ENCODE data around the gene FBXO33.
A peak's percentile ranks its signal among the peaks of the same experiment; 100 is the strongest.

Gene FBXO33

DNA sequence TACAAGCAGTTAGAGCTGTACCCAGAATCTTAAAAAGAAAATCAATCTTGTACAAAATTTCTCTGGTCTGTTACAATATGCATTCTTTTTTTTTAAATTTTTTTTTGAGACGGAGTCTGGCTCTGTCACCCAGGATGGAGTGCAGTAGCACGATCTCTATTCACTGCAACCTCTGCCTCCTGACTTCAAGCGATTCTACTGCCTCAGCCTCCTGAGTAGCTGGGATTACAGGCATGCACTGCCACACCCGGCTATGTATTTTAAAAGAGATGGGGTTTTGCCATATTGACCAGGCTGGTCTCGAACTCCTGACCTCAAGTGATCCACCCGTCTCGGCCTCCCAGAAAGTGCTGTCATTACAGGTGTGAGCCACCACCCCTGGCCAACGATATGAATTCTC is 4.1 kb downstream of the FBXO33 start:
- Histone ChIP-seq H3K4me3 (ENCODE audit: low read depth, low read length, poor library complexity, severe bottlenecking) (no peak overlapping the region), H3K27ac (ENCODE audit: low read depth, low read length, poor library complexity, severe bottlenecking) (no peak overlapping the region), H3K4me1 (ENCODE audit: insufficient read depth, low read length, severe bottlenecking) (peaks cover 41% of the 10 kb centered on the region), H2AFZ (ENCODE audit: low read length) (no peak overlapping the region), H3K27me3 (ENCODE audit: insufficient read depth, low read length) (no peaks in the 10 kb centered on the region), H3K4me2 (ENCODE audit: low read length) (no peak overlapping the region), H3F3A (ENCODE audit: insufficient read depth, low read length) (no peaks in the 10 kb centered on the region), H3K79me2 (ENCODE audit: insufficient read depth, low read length) (peaks cover 69% of the 10 kb centered on the region), H3K9me3 (ENCODE audit: low read length) (no peaks in the 10 kb centered on the region), H3K36me3 (ENCODE audit: insufficient read depth, low read length) (no peaks in the 10 kb centered on the region), H3K9ac (ENCODE audit: low read length) (no peak overlapping the region), H3K9me2 (ENCODE audit: low read depth, low read length) (no peaks in the 10 kb centered on the region), H4K20me1 (ENCODE audit: insufficient read depth, low read length) (no peaks in the 10 kb centered on the region)
- TF ChIP-seq, protein P1, sequence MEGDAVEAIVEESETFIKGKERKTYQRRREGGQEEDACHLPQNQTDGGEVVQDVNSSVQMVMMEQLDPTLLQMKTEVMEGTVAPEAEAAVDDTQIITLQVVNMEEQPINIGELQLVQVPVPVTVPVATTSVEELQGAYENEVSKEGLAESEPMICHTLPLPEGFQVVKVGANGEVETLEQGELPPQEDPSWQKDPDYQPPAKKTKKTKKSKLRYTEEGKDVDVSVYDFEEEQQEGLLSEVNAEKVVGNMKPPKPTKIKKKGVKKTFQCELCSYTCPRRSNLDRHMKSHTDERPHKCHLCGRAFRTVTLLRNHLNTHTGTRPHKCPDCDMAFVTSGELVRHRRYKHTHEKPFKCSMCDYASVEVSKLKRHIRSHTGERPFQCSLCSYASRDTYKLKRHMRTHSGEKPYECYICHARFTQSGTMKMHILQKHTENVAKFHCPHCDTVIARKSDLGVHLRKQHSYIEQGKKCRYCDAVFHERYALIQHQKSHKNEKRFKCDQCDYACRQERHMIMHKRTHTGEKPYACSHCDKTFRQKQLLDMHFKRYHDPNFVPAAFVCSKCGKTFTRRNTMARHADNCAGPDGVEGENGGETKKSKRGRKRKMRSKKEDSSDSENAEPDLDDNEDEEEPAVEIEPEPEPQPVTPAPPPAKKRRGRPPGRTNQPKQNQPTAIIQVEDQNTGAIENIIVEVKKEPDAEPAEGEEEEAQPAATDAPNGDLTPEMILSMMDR (IDR thresholded peaks at IDR 0.05; ENCODE audit: low read length), result no peak

DNA sequence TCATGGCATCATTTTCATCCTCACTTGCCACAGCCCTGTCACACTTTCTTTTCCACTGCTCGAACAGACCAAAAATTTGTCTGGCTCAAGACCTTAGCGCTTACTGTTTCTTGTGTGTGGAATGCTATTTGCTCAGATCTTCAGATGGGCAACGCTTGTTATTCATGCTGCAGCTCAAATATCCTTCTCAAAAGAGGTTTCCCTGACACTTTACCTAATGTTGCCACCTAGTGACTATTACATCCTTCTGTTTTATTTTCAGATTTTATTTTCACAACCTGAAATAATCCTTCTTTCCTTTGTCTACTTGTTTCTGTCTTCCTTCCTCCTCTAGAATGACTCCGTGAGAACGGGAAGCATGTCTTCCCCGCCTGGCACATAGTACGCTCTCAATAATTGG is 5.6 kb downstream of the FBXO33 start:
- Histone ChIP-seq H3K9me3 (ENCODE audit: low read length) (no peaks in the 10 kb centered on the region), H3K9ac (ENCODE audit: low read length) (no peak overlapping the region), H3K9me2 (ENCODE audit: low read depth, low read length) (no peaks in the 10 kb centered on the region), H3K4me3 (ENCODE audit: low read depth, low read length, poor library complexity, severe bottlenecking) (no peak overlapping the region), H3K27me3 (ENCODE audit: insufficient read depth, low read length) (no peaks in the 10 kb centered on the region), H3K79me2 (ENCODE audit: insufficient read depth, low read length) (peaks cover 69% of the 10 kb centered on the region), H3F3A (ENCODE audit: insufficient read depth, low read length) (no peaks in the 10 kb centered on the region), H3K4me1 (ENCODE audit: insufficient read depth, low read length, severe bottlenecking) (peaks cover 39% of the 10 kb centered on the region), H3K27ac (ENCODE audit: low read depth, low read length, poor library complexity, severe bottlenecking) (no peak overlapping the region), H4K20me1 (ENCODE audit: insufficient read depth, low read length) (no peaks in the 10 kb centered on the region), H2AFZ (ENCODE audit: low read length) (no peak overlapping the region), H3K36me3 (ENCODE audit: insufficient read depth, low read length) (no peaks in the 10 kb centered on the region), H3K4me2 (ENCODE audit: low read length) (peak overlapping the region; percentile 6)
- TF ChIP-seq EZH2 (IDR thresholded peaks at IDR 0.05; ENCODE audit: borderline replicate concordance, low read length), result no peak
- TF ChIP-seq, protein P1 (IDR thresholded peaks at IDR 0.05; ENCODE audit: low read length), result peak; percentile 49; the same call in 1 of the 2 replicates

DNA sequence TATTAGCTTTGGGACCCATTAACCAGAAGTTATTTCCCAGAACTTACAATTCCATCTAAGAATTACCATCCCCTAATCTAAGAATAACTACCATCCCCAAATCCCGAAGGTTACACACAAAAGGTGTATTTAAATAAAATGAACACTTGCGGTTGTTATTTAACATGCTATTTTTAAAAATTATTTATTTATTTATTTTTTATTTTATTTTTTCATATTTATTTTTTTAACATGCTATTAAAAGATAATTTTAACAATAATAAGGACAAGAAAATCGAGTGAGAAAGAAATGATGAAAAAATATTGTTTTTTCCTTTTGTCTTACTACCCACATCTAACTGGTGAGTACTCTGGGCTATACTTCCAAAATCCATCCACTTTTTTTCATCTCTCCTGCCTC is 6.3 kb downstream of the FBXO33 start:
- no peak overlapping the region for H3K27ac ChIP-seq (ENCODE audit: low read depth, low read length, poor library complexity, severe bottlenecking)
- peaks cover 66% of the 10 kb centered on the region for H3K79me2 ChIP-seq (ENCODE audit: insufficient read depth, low read length)
- H3K9ac ChIP-seq (ENCODE audit: low read length), result no peak overlapping the region
- H3K4me1 ChIP-seq (ENCODE audit: insufficient read depth, low read length, severe bottlenecking), result peaks cover 38% of the 10 kb centered on the region
- no peak overlapping the region for H3K4me3 ChIP-seq (ENCODE audit: low read depth, low read length, poor library complexity, severe bottlenecking)
- H2AFZ ChIP-seq (ENCODE audit: low read length), result no peak overlapping the region
- no peaks in the 10 kb centered on the region for H3K9me3 ChIP-seq (ENCODE audit: low read length)
- no peaks in the 10 kb centered on the region for H4K20me1 ChIP-seq (ENCODE audit: insufficient read depth, low read length)
- no peaks in the 10 kb centered on the region for H3F3A ChIP-seq (ENCODE audit: insufficient read depth, low read length)
- H3K36me3 ChIP-seq (ENCODE audit: insufficient read depth, low read length), result 0 out of 2 replicates have a peak, but pooled peaks cover 3% of the 10 kb centered on the region
- H3K9me2 ChIP-seq (ENCODE audit: low read depth, low read length), result no peaks in the 10 kb centered on the region
- no peaks in the 10 kb centered on the region for H3K27me3 ChIP-seq (ENCODE audit: insufficient read depth, low read length)
- TF ChIP-seq, protein P1 (IDR thresholded peaks at IDR 0.05; ENCODE audit: low read length), result no peak
- TF ChIP-seq EZH2 (IDR thresholded peaks at IDR 0.05; ENCODE audit: borderline replicate concordance, low read length), result no peak
- H3K4me2 ChIP-seq (ENCODE audit: low read length), result no peak overlapping the region

All from OCI-LY1 (cell line).